ENCODE data around the gene BTG2.

- TF ChIP-seq CTCF (IDR thresholded peaks at IDR 0.05) (no peak), POLR2A (IDR thresholded peaks at IDR 0.05) (no peak)
These were observed 6.3 kb downstream of the BTG2 start for GRCh38 chr1:203311368-203312301.

Measured in adrenal gland (tissue), 5 donors.